G401.6 (cell line): ENCODE measurements around the gene IQCH.
"Not testable (repeated sequence)": the region's sequence is repeated elsewhere in the genome, so short reads cannot be mapped to it uniquely, and the experiment has no call there.

Experiments used
- FAIRE-seq: peaks from 2 replicates; lab custom pipeline; 2012; peaks lifted over from hg19 to GRCh38; lab: Jason Lieb, UNC

The IQCH gene

GRCh38 chr15:67359431-67360079 is 105.0 kb downstream of the IQCH start:
- no peak for FAIRE-seq

- no peak for FAIRE-seq
These were observed 106.5 kb downstream of the IQCH start for GRCh38 chr15:67361100-67361499.

- FAIRE-seq: not testable (repeated sequence)
These were observed 109.1 kb downstream of the IQCH start for GRCh38 chr15:67363712-67364111.

- no peak for FAIRE-seq
These were observed 111.4 kb downstream of the IQCH start for GRCh38 chr15:67365994-67366393.

- no peak for FAIRE-seq
These were observed 112.3 kb downstream of the IQCH start for GRCh38 chr15:67366904-67367303.

- no peak for FAIRE-seq
These were observed 114.9 kb downstream of the IQCH start for GRCh38 chr15:67369359-67369998.

- FAIRE-seq: peak; percentile 37
These were observed 115.8 kb downstream of the IQCH start for GRCh38 chr15:67370206-67370954.

GRCh38 chr15:67372543-67372942 is 118.0 kb downstream of the IQCH start:
- FAIRE-seq: no peak

GRCh38 chr15:67372986-67373675 is 118.5 kb downstream of the IQCH start:
- no peak for FAIRE-seq

GRCh38 chr15:67373971-67374370 is 119.4 kb downstream of the IQCH start:
- peak; percentile 100 for FAIRE-seq

GRCh38 chr15:67379530-67379929 is 124.9 kb downstream of the IQCH start:
- no peak for FAIRE-seq

- no peak for FAIRE-seq
These were observed 126.3 kb downstream of the IQCH start for GRCh38 chr15:67380921-67381320.

GRCh38 chr15:67381416-67382045 is 126.9 kb downstream of the IQCH start:
- peak; percentile 96 for FAIRE-seq

- FAIRE-seq: peak; percentile 84
These were observed 128.1 kb downstream of the IQCH start for GRCh38 chr15:67382723-67383122.

- peak; percentile 97 for FAIRE-seq
These were observed 129.3 kb downstream of the IQCH start for GRCh38 chr15:67383899-67384298.

GRCh38 chr15:67384761-67385160 is 130.2 kb downstream of the IQCH start:
- no peak for FAIRE-seq

- FAIRE-seq: no peak
These were observed 131.4 kb downstream of the IQCH start for GRCh38 chr15:67385971-67386370.

GRCh38 chr15:67386947-67387346 is 132.4 kb downstream of the IQCH start:
- no peak for FAIRE-seq

GRCh38 chr15:67389975-67390374 is 135.4 kb downstream of the IQCH start:
- FAIRE-seq: no peak

GRCh38 chr15:67394873-67395639 is 140.5 kb downstream of the IQCH start:
- FAIRE-seq: no peak

- peak; percentile 89 for FAIRE-seq
These were observed 141.5 kb downstream of the IQCH start for GRCh38 chr15:67396114-67396513.

GRCh38 chr15:67397139-67397538 is 142.6 kb downstream of the IQCH start:
- FAIRE-seq: no peak
